Skeletal muscle satellite cell (primary cell): Measurements from ENCODE around the gene SEPTIN1.

Experiments used
- H3K27me3 ChIP-seq: 2 replicates; pipeline ENCODE4 v1.7.0; 2013; ENCODE audit warnings: low read length; ENCODE audit not compliant: control insufficient read depth, insufficient read depth
- H3K36me3 ChIP-seq: 2 replicates; pipeline ENCODE4 v1.7.0; 2013; ENCODE audit warnings: mild to moderate bottlenecking, control low read depth, low read length; ENCODE audit not compliant: insufficient read depth
- H3K4me1 ChIP-seq: 2 replicates; pipeline ENCODE4 v1.7.0; 2013; ENCODE audit warnings: low read length; ENCODE audit not compliant: control insufficient read depth, insufficient read depth
- H3K4me2 ChIP-seq: 2 replicates; pipeline ENCODE4 v1.7.0; 2013; ENCODE audit warnings: mild to moderate bottlenecking, low read length
- H3K4me3 ChIP-seq: 2 replicates; pipeline ENCODE4 v1.7.0; 2013; ENCODE audit warnings: low read length
- H3K9ac ChIP-seq: 2 replicates; pipeline ENCODE4 v1.7.0; 2013; ENCODE audit warnings: mild to moderate bottlenecking, low read depth, low read length, moderate library complexity
- H3K9me3 ChIP-seq: replicated peaks from 2 replicates; pipeline ENCODE4 v1.7.0; 2013; ENCODE audit warnings: mild to moderate bottlenecking, control low read depth, low read length

SEPTIN1 gene

GRCh38 chr16:30380072-30380802 is 2.1 kb downstream of the SEPTIN1 start:
- H3K4me2 ChIP-seq = no peak overlapping the region
- H3K36me3 ChIP-seq = no peaks in the 10 kb centered on the region
- no peak overlapping the region for H3K9ac ChIP-seq
- H3K4me1 ChIP-seq = peaks cover 17% of the 10 kb centered on the region
- no peaks in the 10 kb centered on the region for H3K9me3 ChIP-seq
- H3K4me3 ChIP-seq = no peak overlapping the region
- H3K27me3 ChIP-seq = no peaks in the 10 kb centered on the region

GRCh38 chr16:30379158-30379783 is 3.1 kb downstream of the SEPTIN1 start:
- H3K36me3 ChIP-seq = no peaks in the 10 kb centered on the region
- H3K4me1 ChIP-seq = peaks cover 17% of the 10 kb centered on the region
- H3K9me3 ChIP-seq = no peaks in the 10 kb centered on the region
- no peaks in the 10 kb centered on the region for H3K27me3 ChIP-seq
- H3K4me2 ChIP-seq = peak overlapping the region; percentile 100
- H3K4me3 ChIP-seq = peak overlapping the region; percentile 92
- H3K9ac ChIP-seq = peak overlapping the region; percentile 87

- no peaks in the 10 kb centered on the region for H3K27me3 ChIP-seq
- peaks cover 17% of the 10 kb centered on the region for H3K4me1 ChIP-seq
- no peaks in the 10 kb centered on the region for H3K36me3 ChIP-seq
- peak overlapping the region; percentile 100 for H3K4me2 ChIP-seq
- peak overlapping the region; percentile 92 for H3K4me3 ChIP-seq
- H3K9me3 ChIP-seq = no peaks in the 10 kb centered on the region
- peak overlapping the region; percentile 98 for H3K9ac ChIP-seq
Observed at GRCh38 chr16:30378236-30379157, 3.9 kb downstream of the SEPTIN1 start.

- H3K27me3 ChIP-seq = no peaks in the 10 kb centered on the region
- peaks cover 17% of the 10 kb centered on the region for H3K4me1 ChIP-seq
- H3K9me3 ChIP-seq = no peaks in the 10 kb centered on the region
- H3K4me3 ChIP-seq = peak overlapping the region; percentile 92
- peak overlapping the region; percentile 97 for H3K4me2 ChIP-seq
- no peaks in the 10 kb centered on the region for H3K36me3 ChIP-seq
- H3K9ac ChIP-seq = peak overlapping the region; percentile 98
Observed at GRCh38 chr16:30377812-30378235, 4.5 kb downstream of the SEPTIN1 start.

- Histone ChIP-seq H3K27me3 (no peaks in the 10 kb centered on the region), H3K4me1 (peaks cover 17% of the 10 kb centered on the region), H3K9me3 (no peaks in the 10 kb centered on the region), H3K4me3 (peak overlapping the region; percentile 92), H3K9ac (peak overlapping the region; percentile 98), H3K36me3 (no peaks in the 10 kb centered on the region), H3K4me2 (peak overlapping the region; percentile 97)
Observed at GRCh38 chr16:30377050-30377811, 5.1 kb downstream of the SEPTIN1 start.

- Histone ChIP-seq H3K4me3 (no peak overlapping the region), H3K4me1 (peaks cover 22% of the 10 kb centered on the region), H3K36me3 (no peaks in the 10 kb centered on the region), H3K9me3 (no peaks in the 10 kb centered on the region), H3K4me2 (no peak overlapping the region), H3K9ac (no peak overlapping the region), H3K27me3 (no peaks in the 10 kb centered on the region)
Observed at GRCh38 chr16:30376461-30376902, 5.9 kb downstream of the SEPTIN1 start.

GRCh38 chr16:30375864-30376263 is 6.5 kb downstream of the SEPTIN1 start:
- Histone ChIP-seq H3K36me3 (no peaks in the 10 kb centered on the region), H3K27me3 (no peaks in the 10 kb centered on the region), H3K9me3 (no peaks in the 10 kb centered on the region), H3K9ac (no peak overlapping the region), H3K4me1 (peaks cover 27% of the 10 kb centered on the region), H3K4me3 (no peak overlapping the region), H3K4me2 (no peak overlapping the region)

- H3K4me1 ChIP-seq = peaks cover 27% of the 10 kb centered on the region
- H3K36me3 ChIP-seq = no peaks in the 10 kb centered on the region
- no peaks in the 10 kb centered on the region for H3K9me3 ChIP-seq
- no peak within 1 kb of the TSS for H3K4me3 ChIP-seq
- no peak within 1 kb of the TSS for H3K9ac ChIP-seq
- H3K4me2 ChIP-seq = no peak within 1 kb of the TSS
- no peaks in the 10 kb centered on the region for H3K27me3 ChIP-seq
Observed at GRCh38 chr16:30374538-30374937, 7.8 kb downstream of the SEPTIN1 start, which contains the start of gene MYL11. TSS of gene MYL11 (plus strand) at chr16:30374802. CDS start at chr16:30374858, 56 bp downstream.

- H3K4me1 ChIP-seq = peaks cover 26% of the 10 kb centered on the region
- H3K4me2 ChIP-seq = no peak overlapping the region
- H3K9ac ChIP-seq = no peak overlapping the region
- H3K9me3 ChIP-seq = no peaks in the 10 kb centered on the region
- no peaks in the 10 kb centered on the region for H3K36me3 ChIP-seq
- no peak overlapping the region for H3K4me3 ChIP-seq
- H3K27me3 ChIP-seq = no peaks in the 10 kb centered on the region
Observed at GRCh38 chr16:30372725-30373124, 9.6 kb downstream of the SEPTIN1 start.

- no peak overlapping the region for H3K9ac ChIP-seq
- H3K4me1 ChIP-seq = peaks cover 26% of the 10 kb centered on the region
- H3K36me3 ChIP-seq = peaks cover 3% of the 10 kb centered on the region
- H3K9me3 ChIP-seq = no peaks in the 10 kb centered on the region
- H3K4me3 ChIP-seq = no peak overlapping the region
- no peaks in the 10 kb centered on the region for H3K27me3 ChIP-seq
- H3K4me2 ChIP-seq = no peak overlapping the region
Observed at GRCh38 chr16:30372038-30372712, 10.2 kb downstream of the SEPTIN1 start.
